ENCODE data around the gene CCDC57. TPM values are rescaled to one million over a fixed set of nuclear protein-coding genes. Genes with fewer than 3 reads are reported as not detected.

Gene CCDC57
- total and polyA plus RNA-seq, 2 experiments from 2014 or later = 46.2 to 53.5 TPM

- H3K27me3 ChIP-seq = no peaks in the 10 kb centered on the region
- no peak overlapping the region for H3K27ac ChIP-seq
- TF ChIP-seq, protein P1, sequence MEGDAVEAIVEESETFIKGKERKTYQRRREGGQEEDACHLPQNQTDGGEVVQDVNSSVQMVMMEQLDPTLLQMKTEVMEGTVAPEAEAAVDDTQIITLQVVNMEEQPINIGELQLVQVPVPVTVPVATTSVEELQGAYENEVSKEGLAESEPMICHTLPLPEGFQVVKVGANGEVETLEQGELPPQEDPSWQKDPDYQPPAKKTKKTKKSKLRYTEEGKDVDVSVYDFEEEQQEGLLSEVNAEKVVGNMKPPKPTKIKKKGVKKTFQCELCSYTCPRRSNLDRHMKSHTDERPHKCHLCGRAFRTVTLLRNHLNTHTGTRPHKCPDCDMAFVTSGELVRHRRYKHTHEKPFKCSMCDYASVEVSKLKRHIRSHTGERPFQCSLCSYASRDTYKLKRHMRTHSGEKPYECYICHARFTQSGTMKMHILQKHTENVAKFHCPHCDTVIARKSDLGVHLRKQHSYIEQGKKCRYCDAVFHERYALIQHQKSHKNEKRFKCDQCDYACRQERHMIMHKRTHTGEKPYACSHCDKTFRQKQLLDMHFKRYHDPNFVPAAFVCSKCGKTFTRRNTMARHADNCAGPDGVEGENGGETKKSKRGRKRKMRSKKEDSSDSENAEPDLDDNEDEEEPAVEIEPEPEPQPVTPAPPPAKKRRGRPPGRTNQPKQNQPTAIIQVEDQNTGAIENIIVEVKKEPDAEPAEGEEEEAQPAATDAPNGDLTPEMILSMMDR (IDR thresholded peaks at IDR 0.05; ENCODE audit: low read depth, low read length) = no peak
- peaks cover 82% of the 10 kb centered on the region for H3K36me3 ChIP-seq
- H3K4me3 ChIP-seq = no peak overlapping the region
- no peak for DNase-seq (ENCODE audit: low read depth in 1 of 2, low spot score in 1 of 2)
- H3K4me1 ChIP-seq (ENCODE audit: low read depth) = no peaks in the 10 kb centered on the region
- no peaks in the 10 kb centered on the region for H3K9me3 ChIP-seq (ENCODE audit: low read depth)
Observed at GRCh38 chr17:82090549-82091263, 121.9 kb downstream of the CCDC57 start.

- no peaks in the 10 kb centered on the region for H3K27me3 ChIP-seq
- no peak overlapping the region for H3K4me3 ChIP-seq
- no peak overlapping the region for H3K27ac ChIP-seq
- DNase-seq (ENCODE audit: low read depth in 1 of 2, low spot score in 1 of 2) = no peak
- TF ChIP-seq, protein P1 (IDR thresholded peaks at IDR 0.05; ENCODE audit: low read depth, low read length) = no peak
- no peaks in the 10 kb centered on the region for H3K4me1 ChIP-seq (ENCODE audit: low read depth)
- peaks cover 83% of the 10 kb centered on the region for H3K36me3 ChIP-seq
- H3K9me3 ChIP-seq (ENCODE audit: low read depth) = no peaks in the 10 kb centered on the region
Observed at GRCh38 chr17:82089723-82090548, 122.7 kb downstream of the CCDC57 start.

- peaks cover 89% of the 10 kb centered on the region for H3K36me3 ChIP-seq
- no peak overlapping the region for H3K4me3 ChIP-seq
- TF ChIP-seq, protein P1 (IDR thresholded peaks at IDR 0.05; ENCODE audit: low read depth, low read length) = no peak
- DNase-seq (ENCODE audit: low read depth in 1 of 2, low spot score in 1 of 2) = no peak
- no peaks in the 10 kb centered on the region for H3K27me3 ChIP-seq
- no peaks in the 10 kb centered on the region for H3K9me3 ChIP-seq (ENCODE audit: low read depth)
- no peak overlapping the region for H3K27ac ChIP-seq
- H3K4me1 ChIP-seq (ENCODE audit: low read depth) = no peaks in the 10 kb centered on the region
Observed at GRCh38 chr17:82088838-82089722, 123.6 kb downstream of the CCDC57 start.

DNA sequence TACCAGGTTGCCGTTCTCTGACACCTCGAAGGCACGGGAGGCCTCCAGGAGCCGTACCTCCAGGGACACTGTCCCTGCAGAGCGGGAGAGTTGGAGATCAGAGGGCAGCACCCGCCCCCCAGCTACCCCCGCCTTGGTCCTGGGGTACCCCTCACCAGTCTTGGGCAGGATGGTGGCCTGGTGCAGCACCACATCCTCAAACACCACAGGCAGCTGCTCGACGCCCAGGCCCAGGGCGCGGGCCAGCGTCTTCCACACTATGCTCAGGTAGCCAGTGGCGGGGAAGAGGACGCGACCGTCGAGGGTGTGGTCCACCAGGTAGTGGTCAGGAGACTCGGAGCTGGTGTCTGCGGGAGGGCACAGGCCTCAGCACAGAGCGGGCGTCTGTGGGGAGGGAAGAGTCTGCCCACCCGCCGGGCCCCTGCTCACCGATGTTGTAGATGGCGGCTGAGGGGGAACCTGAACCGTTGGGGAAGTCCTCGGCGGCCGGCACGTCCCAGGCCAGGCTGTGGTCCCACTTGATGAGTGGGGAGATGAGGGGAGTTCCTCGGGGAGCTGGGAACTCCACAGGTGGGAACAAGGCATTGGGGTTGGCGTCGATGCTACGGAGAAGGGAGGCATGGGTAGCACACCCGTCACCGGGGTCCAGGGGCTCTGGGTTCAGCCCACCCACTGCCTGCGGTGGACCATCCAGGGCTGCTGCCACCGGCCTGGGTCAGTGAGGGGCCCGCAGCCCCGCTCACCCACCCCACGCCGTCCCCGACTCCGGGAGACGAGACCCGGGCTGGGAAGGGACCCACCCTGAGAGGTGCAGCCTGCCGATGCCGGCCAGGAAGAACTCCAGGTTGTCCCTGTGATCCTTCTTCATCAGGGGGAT lies 124.4 kb downstream of the CCDC57 start:
- peaks cover 90% of the 10 kb centered on the region for H3K36me3 ChIP-seq
- no peaks in the 10 kb centered on the region for H3K27me3 ChIP-seq
- TF ChIP-seq, protein P1 (IDR thresholded peaks at IDR 0.05; ENCODE audit: low read depth, low read length) = no peak
- DNase-seq (ENCODE audit: low read depth in 1 of 2, low spot score in 1 of 2) = no peak
- H3K4me3 ChIP-seq = no peak overlapping the region
- no peak overlapping the region for H3K27ac ChIP-seq
- no peaks in the 10 kb centered on the region for H3K4me1 ChIP-seq (ENCODE audit: low read depth)
- H3K9me3 ChIP-seq (ENCODE audit: low read depth) = no peaks in the 10 kb centered on the region
